Peyer's patch (tissue), 4 donors: ENCODE measurements around the gene FGF10. TPM values are rescaled to one million over a fixed set of nuclear protein-coding genes. Genes with fewer than 3 reads are reported as not detected.

Experiments
- DNase-seq, 3 donors: peaks; one replicate each; pipeline ENCODE4 v3.0.0-alpha.2; 2017 to 2019
- H3K27ac ChIP-seq, 4 donors: fragments of 200-600 bp; sonication (generic); one replicate each; pipeline ENCODE4 v1.5.1; 2016 to 2019
- H3K27me3 ChIP-seq, 2 donors: fragments of 200-600 bp; sonication (generic); one replicate each; pipeline ENCODE4 v1.5.1; 2019
- H3K36me3 ChIP-seq, 3 donors: fragments of 200-600 bp; sonication (generic); one replicate each; pipeline ENCODE4 v1.5.1; 2016 to 2019
- H3K4me1 ChIP-seq, 4 donors: fragments of 200-600 bp; sonication (generic); one replicate each; pipeline ENCODE4 v1.5.1; 2016 to 2019
- H3K4me3 ChIP-seq, 4 donors: fragments of 200-600 bp; sonication (generic); 1 replicate in 3 of 4; 2 replicates in 1 of 4; pipeline ENCODE4 v1.5.1; 2016 to 2019; ENCODE audit warnings: mild to moderate bottlenecking in 1 of 4
- H3K9me3 ChIP-seq, 4 donors: fragments of 200-600 bp; sonication (generic); one replicate each; pipeline ENCODE4 v1.5.1; 2016 to 2019; ENCODE audit warnings: mild to moderate bottlenecking in 1 of 4
- POLR2A ChIP-seq, 2 donors: fragments of 450-650 bp; IDR thresholded peaks; one replicate each; pipeline ENCODE4 v1.5.1; 2017; ENCODE audit warnings: antibody characterized with exemption in 2 of 2, mild to moderate bottlenecking in 2 of 2, moderate library complexity in 2 of 2
- total RNA-seq, 4 donors: library from RNA; depleted of rRNA; stranded (reverse); fragments of >200 nt; gene quantifications; one replicate each; pipeline ENCODE4 v1.1.0, GENCODE V29; 2016
- TF ChIP-seq, protein P1 (sequence below), 6 experiments: fragments of 450-650 bp in 4 of 6; fragments of 200-600 bp in 2 of 6; sonication (generic) in 1 of 6; IDR thresholded peaks; one replicate each; pipeline ENCODE4 v1.5.1; 2017 to 2019; ENCODE audit warnings: antibody characterized with exemption in 6 of 6, mild to moderate bottlenecking in 3 of 6, moderate library complexity in 1 of 6

Gene FGF10
- total RNA-seq, 4 donors from 2014 or later, result 0.53 to 10.9 (median 4.8) TPM

DNA sequence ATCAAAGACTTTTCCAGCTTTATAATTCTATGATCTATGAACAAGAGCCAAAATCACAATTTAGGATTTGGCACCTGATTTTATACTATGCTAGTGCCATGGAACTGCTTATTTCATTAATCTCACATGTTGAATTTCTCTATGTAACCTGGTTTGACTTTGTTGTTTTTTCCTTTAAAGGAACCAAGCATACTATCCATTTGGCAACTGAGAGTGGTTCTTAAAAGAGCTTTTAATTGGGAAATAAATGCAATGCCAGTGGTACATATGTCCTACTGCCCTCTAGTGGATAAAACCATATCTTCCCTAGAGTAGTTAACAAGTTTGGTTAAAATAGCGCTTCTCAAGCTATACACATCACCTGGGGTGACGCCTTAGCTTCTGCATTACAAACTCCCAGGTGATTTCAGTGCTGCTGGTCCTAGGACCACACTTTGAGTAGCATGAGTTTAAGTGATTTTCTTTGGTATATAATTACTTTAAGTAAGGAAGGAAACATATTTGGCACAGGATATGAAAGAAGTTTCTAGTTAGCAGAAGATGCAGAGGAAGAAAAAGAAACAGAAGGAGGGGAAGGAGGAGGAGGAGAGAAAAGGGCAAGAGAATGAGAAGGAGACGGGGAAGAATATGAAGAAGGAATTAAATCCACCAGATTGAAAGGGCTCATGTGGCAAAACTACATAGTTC is 56.8 kb downstream of the FGF10 start:
- Histone ChIP-seq H3K4me3 (no peak overlapping the region), H3K27me3 (no peaks in the 10 kb centered on the region), H3K36me3 (no peaks in the 10 kb centered on the region), H3K9me3 (no peaks in the 10 kb centered on the region), H3K4me1 (no peaks in the 10 kb centered on the region), H3K27ac (no peak overlapping the region)
- no peak for DNase-seq
- TF ChIP-seq POLR2A (IDR thresholded peaks at IDR 0.05), result no peak
- TF ChIP-seq, protein P1, sequence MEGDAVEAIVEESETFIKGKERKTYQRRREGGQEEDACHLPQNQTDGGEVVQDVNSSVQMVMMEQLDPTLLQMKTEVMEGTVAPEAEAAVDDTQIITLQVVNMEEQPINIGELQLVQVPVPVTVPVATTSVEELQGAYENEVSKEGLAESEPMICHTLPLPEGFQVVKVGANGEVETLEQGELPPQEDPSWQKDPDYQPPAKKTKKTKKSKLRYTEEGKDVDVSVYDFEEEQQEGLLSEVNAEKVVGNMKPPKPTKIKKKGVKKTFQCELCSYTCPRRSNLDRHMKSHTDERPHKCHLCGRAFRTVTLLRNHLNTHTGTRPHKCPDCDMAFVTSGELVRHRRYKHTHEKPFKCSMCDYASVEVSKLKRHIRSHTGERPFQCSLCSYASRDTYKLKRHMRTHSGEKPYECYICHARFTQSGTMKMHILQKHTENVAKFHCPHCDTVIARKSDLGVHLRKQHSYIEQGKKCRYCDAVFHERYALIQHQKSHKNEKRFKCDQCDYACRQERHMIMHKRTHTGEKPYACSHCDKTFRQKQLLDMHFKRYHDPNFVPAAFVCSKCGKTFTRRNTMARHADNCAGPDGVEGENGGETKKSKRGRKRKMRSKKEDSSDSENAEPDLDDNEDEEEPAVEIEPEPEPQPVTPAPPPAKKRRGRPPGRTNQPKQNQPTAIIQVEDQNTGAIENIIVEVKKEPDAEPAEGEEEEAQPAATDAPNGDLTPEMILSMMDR (IDR thresholded peaks at IDR 0.05), result peak in 3 of 6 experiments; percentile 11 to 29 (median 17)

DNA sequence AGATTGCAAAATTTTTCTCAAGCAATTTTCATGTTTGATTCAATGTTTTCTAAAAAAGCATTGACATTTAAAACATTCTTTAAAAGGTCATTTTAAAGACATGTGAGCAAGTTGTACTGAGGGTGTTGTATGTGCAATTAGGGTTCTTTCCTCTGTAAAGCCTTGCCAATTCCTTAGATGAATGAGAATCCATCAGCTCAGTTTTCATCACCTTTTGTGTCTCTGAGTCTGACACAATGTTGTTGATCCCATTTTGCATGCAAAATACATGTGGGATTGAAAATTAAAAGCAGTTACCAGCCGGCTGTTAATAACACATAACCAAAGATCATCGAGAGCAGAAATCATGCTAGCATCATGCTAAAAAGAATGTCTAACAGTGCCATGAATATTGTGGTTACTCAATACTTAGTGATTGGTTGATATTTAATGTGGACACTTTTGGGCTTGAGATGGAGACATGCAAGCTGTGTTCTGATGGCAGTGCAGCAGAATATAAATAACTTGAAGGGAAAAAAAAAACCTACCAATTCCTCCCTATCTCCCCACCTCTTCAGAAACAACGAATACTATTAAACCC is 57.7 kb downstream of the FGF10 start:
- no peak overlapping the region for H3K4me3 ChIP-seq
- no peaks in the 10 kb centered on the region for H3K4me1 ChIP-seq
- DNase-seq, result no peak
- no peaks in the 10 kb centered on the region for H3K27me3 ChIP-seq
- H3K27ac ChIP-seq, result no peak overlapping the region
- H3K9me3 ChIP-seq, result no peaks in the 10 kb centered on the region
- H3K36me3 ChIP-seq, result no peaks in the 10 kb centered on the region
- TF ChIP-seq POLR2A (IDR thresholded peaks at IDR 0.05), result no peak
- TF ChIP-seq, protein P1 (IDR thresholded peaks at IDR 0.05), result no peak

DNA sequence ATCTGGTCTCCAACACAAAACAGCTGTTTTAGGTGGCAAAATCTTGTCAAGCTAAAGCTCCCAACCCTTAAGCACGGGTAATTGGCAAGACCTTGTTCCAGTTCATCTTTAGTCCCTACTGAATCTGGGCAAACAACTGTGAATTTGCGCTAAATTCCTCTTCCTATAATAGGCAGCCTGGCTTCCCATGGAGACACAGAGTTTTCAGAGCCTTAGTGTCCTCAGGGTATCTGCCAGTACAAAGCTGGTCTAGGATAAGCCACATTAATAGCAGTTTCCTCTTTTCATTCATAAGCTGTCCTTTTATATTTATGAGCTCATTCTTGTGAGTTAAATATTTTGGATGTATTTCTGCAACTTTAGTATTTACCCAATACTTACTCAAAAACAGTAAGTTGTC is 59.5 kb downstream of the FGF10 start:
- TF ChIP-seq, protein P1 (IDR thresholded peaks at IDR 0.05), result no peak
- no peak for TF ChIP-seq POLR2A (IDR thresholded peaks at IDR 0.05)
- Histone ChIP-seq H3K4me3 (no peak overlapping the region), H3K36me3 (no peaks in the 10 kb centered on the region), H3K9me3 (no peaks in the 10 kb centered on the region), H3K4me1 (no peaks in the 10 kb centered on the region), H3K27ac (no peak overlapping the region), H3K27me3 (no peaks in the 10 kb centered on the region)
- DNase-seq, result no peak

DNA sequence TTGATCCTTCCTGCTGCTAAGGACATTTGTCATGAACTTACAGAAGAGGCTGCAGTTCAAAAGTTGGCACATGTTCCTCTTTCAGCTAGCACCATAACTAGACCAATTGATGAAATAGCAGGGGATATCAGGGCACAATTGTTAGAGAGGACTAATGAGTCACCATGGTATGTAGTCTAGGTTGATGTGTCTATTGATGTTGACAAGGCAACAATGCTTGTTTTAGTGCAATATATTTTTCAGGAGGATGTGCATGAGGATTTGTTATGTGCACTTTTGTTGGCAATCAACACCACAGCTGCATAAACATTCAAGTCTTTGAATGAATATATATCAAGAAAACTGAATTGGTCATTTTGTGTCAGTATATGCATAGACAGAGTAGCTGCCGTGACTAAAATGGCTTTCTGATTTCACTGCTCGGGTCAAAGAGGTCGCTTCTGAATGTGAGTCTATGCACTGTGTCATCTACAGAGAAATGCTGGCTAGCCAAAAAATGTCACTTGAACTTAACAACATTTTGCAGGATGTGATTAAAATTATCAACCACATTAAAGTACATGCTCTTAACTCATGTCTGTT is 68.0 kb downstream of the FGF10 start:
- TF ChIP-seq, protein P1 (IDR thresholded peaks at IDR 0.05), result no peak
- no peak for TF ChIP-seq POLR2A (IDR thresholded peaks at IDR 0.05)
- H3K27ac ChIP-seq, result no peak overlapping the region
- no peaks in the 10 kb centered on the region for H3K27me3 ChIP-seq
- no peaks in the 10 kb centered on the region for H3K4me1 ChIP-seq
- no peaks in the 10 kb centered on the region for H3K36me3 ChIP-seq
- H3K4me3 ChIP-seq, result no peak overlapping the region
- H3K9me3 ChIP-seq, result no peaks in the 10 kb centered on the region
- no peak for DNase-seq

DNA sequence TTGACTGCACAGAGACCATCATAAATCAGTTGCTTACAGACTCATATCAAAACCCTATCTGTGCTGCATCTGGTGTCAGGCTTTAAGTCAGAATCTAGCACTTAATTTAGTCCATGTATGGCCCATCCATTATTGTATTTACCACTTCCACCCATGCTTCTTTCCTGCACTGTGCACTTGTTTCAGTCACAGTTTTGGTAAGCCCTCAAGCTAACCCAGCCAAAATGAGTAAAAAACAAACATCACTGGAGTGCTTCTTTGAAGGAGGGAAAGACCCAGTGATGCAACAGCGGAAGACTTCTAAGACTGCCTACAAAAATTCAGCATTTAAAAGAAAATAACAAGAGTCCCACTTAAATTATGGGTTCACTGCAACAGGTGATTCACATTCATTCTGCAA is 69.0 kb downstream of the FGF10 start:
- Histone ChIP-seq H3K9me3 (no peaks in the 10 kb centered on the region), H3K36me3 (no peaks in the 10 kb centered on the region), H3K4me1 (no peaks in the 10 kb centered on the region), H3K27ac (no peak overlapping the region), H3K4me3 (no peak overlapping the region), H3K27me3 (no peaks in the 10 kb centered on the region)
- DNase-seq, result no peak
- TF ChIP-seq POLR2A (IDR thresholded peaks at IDR 0.05), result no peak
- TF ChIP-seq, protein P1 (IDR thresholded peaks at IDR 0.05), result no peak
